GM18951 (cell line): Measurements from ENCODE around the gene SDR42E2.
"Not testable (repeated sequence)": the region's sequence is repeated elsewhere in the genome, so short reads cannot be mapped to it uniquely, and the experiment has no call there.

Source experiments
- POLR2A ChIP-seq: IDR thresholded peaks from 4 replicates; pipeline ENCODE4 v1.6.1; 2011; ENCODE audit warnings: mild to moderate bottlenecking; ENCODE audit not compliant: insufficient read length, insufficient read depth; ENCODE audit errors: extremely low read depth
- in situ Hi-C: fragments of 300-500 bp; cut with MboI; formaldehyde crosslinking; loops from one replicate; pipeline ENCODE4 v1.12.0; 2022; ENCODE audit warnings: low sequenced_read_pairs, mixed read lengths, inconsistent platforms; ENCODE audit not compliant: unreplicated experiment

Gene SDR42E2

GRCh38 chr16:22161999-22162655 is at the start of gene SDR42E2:
TSS of gene SDR42E2 (plus strand) at chr16:22162506. CDS start at chr16:22165583, 3,077 bp downstream.
- in situ Hi-C loops: no loop called here
- TF ChIP-seq POLR2A: no peak

- TF ChIP-seq POLR2A: no peak
- in situ Hi-C loops: no loop called here
These were observed 46.1 kb upstream of the SDR42E2 start for GRCh38 chr16:22116095-22116700.

GRCh38 chr16:22117609-22118008 is 44.7 kb upstream of the SDR42E2 start:
- in situ Hi-C loops: no loop called here
- TF ChIP-seq POLR2A: no peak

- in situ Hi-C loops: no loop called here
- TF ChIP-seq POLR2A: no peak
These were observed 41.9 kb upstream of the SDR42E2 start for GRCh38 chr16:22120440-22120839.

- in situ Hi-C loops: no loop called here
- no peak for TF ChIP-seq POLR2A
These were observed 40.1 kb upstream of the SDR42E2 start for GRCh38 chr16:22122239-22122638.

- no peak for TF ChIP-seq POLR2A
- in situ Hi-C loops: no loop called here
These were observed 39.2 kb upstream of the SDR42E2 start for GRCh38 chr16:22123146-22123545.

GRCh38 chr16:22123759-22124490 is 38.4 kb upstream of the SDR42E2 start:
- in situ Hi-C loops: no loop called here
- TF ChIP-seq POLR2A: no peak

- no peak for TF ChIP-seq POLR2A
- in situ Hi-C loops: no loop called here
These were observed 37.6 kb upstream of the SDR42E2 start for GRCh38 chr16:22124583-22125284.

GRCh38 chr16:22126037-22126558 is 36.2 kb upstream of the SDR42E2 start:
- in situ Hi-C loops: no loop called here

GRCh38 chr16:22128537-22128936 is 33.8 kb upstream of the SDR42E2 start:
- in situ Hi-C loops: not testable (repeated sequence)

More at GRCh38 chr16:22126037-22126558, 36.2 kb upstream of the SDR42E2 start:
- no peak for TF ChIP-seq POLR2A

- no peak for TF ChIP-seq POLR2A
- in situ Hi-C loops: no loop called here
These were observed 31.8 kb upstream of the SDR42E2 start for GRCh38 chr16:22130528-22130927.

GRCh38 chr16:22132801-22133200 is 29.5 kb upstream of the SDR42E2 start:
- no peak for TF ChIP-seq POLR2A
- in situ Hi-C loops: no loop called here

- in situ Hi-C loops: no loop called here
- no peak for TF ChIP-seq POLR2A
These were observed 23.8 kb upstream of the SDR42E2 start for GRCh38 chr16:22138482-22138881.
